GDM1 (cell line): Measurements from ENCODE around the gene PRRC2B.
"Not testable (repeated sequence)": the region's sequence is repeated elsewhere in the genome, so short reads cannot be mapped to it uniquely, and the experiment has no call there.

Experiments used
- DNase-seq: peaks from one replicate; lab custom pipeline; 2025; lab: John Stamatoyannopoulos, UW

Gene PRRC2B

GRCh38 chr9:131472085-131472484, 78.2 kb downstream of the PRRC2B start:
- not testable (repeated sequence) for DNase-seq

- no peak for DNase-seq
Measured at GRCh38 chr9:131473198-131473885, 79.5 kb downstream of the PRRC2B start.

- no peak for DNase-seq
Measured at GRCh38 chr9:131473891-131474290, 80.0 kb downstream of the PRRC2B start.

GRCh38 chr9:131474711-131475110, 80.8 kb downstream of the PRRC2B start:
- DNase-seq, result no peak

- DNase-seq, result no peak
Measured at GRCh38 chr9:131475111-131475955, 81.4 kb downstream of the PRRC2B start.

- DNase-seq, result no peak
Measured at GRCh38 chr9:131475956-131476776, 82.3 kb downstream of the PRRC2B start.

GRCh38 chr9:131476777-131477345, 83.0 kb downstream of the PRRC2B start:
- DNase-seq, result no peak

GRCh38 chr9:131477367-131477766, 83.5 kb downstream of the PRRC2B start:
- DNase-seq, result no peak

- no peak for DNase-seq
Measured at GRCh38 chr9:131477816-131478419, 84.0 kb downstream of the PRRC2B start.

GRCh38 chr9:131478421-131478868, 84.6 kb downstream of the PRRC2B start:
- no peak for DNase-seq

GRCh38 chr9:131478911-131479310, 85.0 kb downstream of the PRRC2B start:
- no peak for DNase-seq

- no peak for DNase-seq
Measured at GRCh38 chr9:131480258-131480657, 86.4 kb downstream of the PRRC2B start.

GRCh38 chr9:131481441-131482342, 87.8 kb downstream of the PRRC2B start:
- DNase-seq, result no peak

GRCh38 chr9:131482343-131483006, 88.6 kb downstream of the PRRC2B start:
- no peak for DNase-seq

- DNase-seq, result no peak
Measured at GRCh38 chr9:131483319-131484050, 89.6 kb downstream of the PRRC2B start.

- no peak for DNase-seq
Measured at GRCh38 chr9:131484051-131484445, 90.2 kb downstream of the PRRC2B start.

- no peak for DNase-seq
Measured at GRCh38 chr9:131484560-131485185, 90.8 kb downstream of the PRRC2B start.

GRCh38 chr9:131485206-131485605, 91.3 kb downstream of the PRRC2B start:
- DNase-seq, result no peak
